HepG2 (cell line): ENCODE data around the gene FAHD1. TPM values are rescaled to one million over a fixed set of nuclear protein-coding genes. Genes with fewer than 3 reads are reported as not detected.
A peak's percentile ranks its signal among the peaks of the same experiment; 100 is the strongest.

ENCODE experiments used
- ZKSCAN5 ChIP-seq: sonication (generic); formaldehyde crosslinking; IDR thresholded peaks from 2 replicates; pipeline ENCODE4 v1.5.1; 2020; ENCODE audit warnings: mild to moderate bottlenecking, missing genetic modification reagents
- ZNF3 ChIP-seq: IDR thresholded peaks from 2 replicates; pipeline ENCODE4 v1.7.0; 2017; ENCODE audit warnings: inconsistent platforms
- ZNF350 ChIP-seq: sonication (generic); formaldehyde crosslinking; IDR thresholded peaks from 2 replicates; pipeline ENCODE4 v1.4.0; 2020; ENCODE audit warnings: mild to moderate bottlenecking, low read depth, missing genetic modification reagents, borderline replicate concordance
- ZNF605 ChIP-seq: sonication (generic); formaldehyde crosslinking; IDR thresholded peaks from 2 replicates; pipeline ENCODE4 v1.8.0; 2022; ENCODE audit warnings: mild to moderate bottlenecking, missing genetic modification reagents
- polyA plus RNA-seq, 8 experiments: library from polyadenylated mRNA; depleted of rRNA in 3 of 8; stranded (reverse) in 7 of 8; unstranded in 1 of 8; fragments of >200 nt; fragmentation: Illumina TruSeq in 4 of 8; extraction: Trizol in 4 of 8; gene quantifications; 2 replicates each; pipeline versions ENCODE4 v1.2.1 to v1.2.3, GENCODE V29; 2011 to 2016; ENCODE audit warnings: low read depth in 4 of 8, missing spikeins in 1 of 8, mixed read lengths in 1 of 8; ENCODE audit not compliant: insufficient read depth in 1 of 8
- total RNA-seq, 5 experiments: library from RNA; depleted of rRNA; stranded (reverse); fragments of >200 nt; fragmentation: Illumina TruSeq; extraction: Trizol; gene quantifications; 2 replicates each; pipeline ENCODE4 v1.2.3, GENCODE V29; 2016; ENCODE audit warnings: low read depth in 1 of 5
- TF ChIP-seq, protein P1 (sequence below): sonication (generic); formaldehyde crosslinking; IDR thresholded peaks from 2 replicates; pipeline ENCODE4 v1.5.1; 2020; ENCODE audit warnings: missing genetic modification reagents, mild to moderate bottlenecking, borderline replicate concordance
- TF ChIP-seq, protein P2 (sequence below), 2 experiments: sonication (generic) in 1 of 2; formaldehyde crosslinking in 1 of 2; IDR thresholded peaks; 2 replicates each; pipeline versions ENCODE4 v1.4.0 to v1.6.1; 2018 to 2020; ENCODE audit warnings: missing genetic modification reagents in 2 of 2, borderline replicate concordance in 1 of 2, low read depth in 1 of 2, mild to moderate bottlenecking in 1 of 2, missing biosample characterization in 1 of 2

FAHD1 gene
- total and polyA plus RNA-seq, 2 of the 13 experiments (the other 11 are each of a cell fraction or from before 2014, with no cell fraction given), result 39.0 to 45.3 TPM

DNA sequence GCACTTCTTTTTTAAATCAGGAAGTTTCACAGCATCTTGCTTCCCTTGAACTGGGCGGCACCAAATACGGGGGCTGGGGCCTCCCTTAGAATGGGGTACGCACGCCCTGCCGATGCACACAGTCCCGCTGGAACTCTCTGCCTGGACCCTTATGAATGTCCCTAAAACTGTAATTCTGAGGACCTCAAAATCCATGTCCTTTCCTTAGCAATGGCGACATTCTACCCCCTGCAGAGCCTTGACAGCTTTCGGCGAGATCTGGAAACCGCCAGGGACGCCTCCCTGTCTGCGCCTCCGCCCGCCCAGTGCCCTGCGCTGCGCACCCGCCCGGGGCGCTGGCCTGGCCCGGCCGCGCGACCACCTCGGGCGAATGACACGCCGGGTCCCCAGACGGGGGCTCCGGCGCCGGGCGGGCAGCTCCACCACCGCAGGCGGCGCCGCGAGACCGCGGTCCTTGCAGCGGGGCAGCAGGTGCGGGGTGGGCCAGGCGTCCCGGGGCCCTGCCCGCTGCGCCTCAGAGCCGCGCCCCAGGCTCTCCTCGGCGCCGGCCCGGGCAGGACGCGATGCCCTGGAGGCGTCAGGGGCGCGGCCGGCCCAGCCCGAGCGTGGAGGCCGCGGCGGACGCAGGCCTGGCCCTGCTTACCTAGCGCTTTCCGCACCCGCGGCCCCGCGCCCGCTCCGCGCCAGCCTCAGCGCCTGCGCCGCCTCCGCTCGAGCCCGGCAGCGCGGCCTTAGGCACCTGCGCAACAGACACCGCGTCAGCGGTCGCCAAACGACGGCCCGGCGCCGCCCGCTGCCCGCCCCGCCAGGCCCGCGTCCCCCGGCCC is 929 bp upstream of the FAHD1 start (continued):
- TF ChIP-seq, protein P1, sequence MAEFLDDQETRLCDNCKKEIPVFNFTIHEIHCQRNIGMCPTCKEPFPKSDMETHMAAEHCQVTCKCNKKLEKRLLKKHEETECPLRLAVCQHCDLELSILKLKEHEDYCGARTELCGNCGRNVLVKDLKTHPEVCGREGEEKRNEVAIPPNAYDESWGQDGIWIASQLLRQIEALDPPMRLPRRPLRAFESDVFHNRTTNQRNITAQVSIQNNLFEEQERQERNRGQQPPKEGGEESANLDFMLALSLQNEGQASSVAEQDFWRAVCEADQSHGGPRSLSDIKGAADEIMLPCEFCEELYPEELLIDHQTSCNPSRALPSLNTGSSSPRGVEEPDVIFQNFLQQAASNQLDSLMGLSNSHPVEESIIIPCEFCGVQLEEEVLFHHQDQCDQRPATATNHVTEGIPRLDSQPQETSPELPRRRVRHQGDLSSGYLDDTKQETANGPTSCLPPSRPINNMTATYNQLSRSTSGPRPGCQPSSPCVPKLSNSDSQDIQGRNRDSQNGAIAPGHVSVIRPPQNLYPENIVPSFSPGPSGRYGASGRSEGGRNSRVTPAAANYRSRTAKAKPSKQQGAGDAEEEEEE (CRISPR knock-in tag), result no peak
- TF ChIP-seq ZKSCAN5 (CRISPR knock-in tag), result 0 out of 2 replicates have a peak, but pooled peaks have one; percentile 34
- TF ChIP-seq ZNF605 (CRISPR knock-in tag), result no peak
- TF ChIP-seq ZNF3 (CRISPR knock-in tag), result 0 out of 2 replicates have a peak, but pooled peaks have one; percentile 1
- no peak for TF ChIP-seq ZNF350 (CRISPR knock-in tag)
- TF ChIP-seq, protein P2, sequence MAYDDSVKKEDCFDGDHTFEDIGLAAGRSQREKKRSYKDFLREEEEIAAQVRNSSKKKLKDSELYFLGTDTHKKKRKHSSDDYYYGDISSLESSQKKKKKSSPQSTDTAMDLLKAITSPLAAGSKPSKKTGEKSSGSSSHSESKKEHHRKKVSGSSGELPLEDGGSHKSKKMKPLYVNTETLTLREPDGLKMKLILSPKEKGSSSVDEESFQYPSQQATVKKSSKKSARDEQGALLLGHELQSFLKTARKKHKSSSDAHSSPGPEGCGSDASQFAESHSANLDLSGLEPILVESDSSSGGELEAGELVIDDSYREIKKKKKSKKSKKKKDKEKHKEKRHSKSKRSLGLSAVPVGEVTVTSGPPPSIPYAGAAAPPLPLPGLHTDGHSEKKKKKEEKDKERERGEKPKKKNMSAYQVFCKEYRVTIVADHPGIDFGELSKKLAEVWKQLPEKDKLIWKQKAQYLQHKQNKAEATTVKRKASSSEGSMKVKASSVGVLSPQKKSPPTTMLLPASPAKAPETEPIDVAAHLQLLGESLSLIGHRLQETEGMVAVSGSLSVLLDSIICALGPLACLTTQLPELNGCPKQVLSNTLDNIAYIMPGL (CRISPR knock-in tag; IDR thresholded peaks at IDR 0.05; ENCODE audit: borderline replicate concordance in 1 of 2, low read depth in 1 of 2), result 0 out of 4 replicates have a peak, but pooled peaks of 1 of the 2 experiments have one; percentile 20
